Natural killer cell treated with Interleukin-12 subunit alpha and Interleukin-12 subunit beta and Interleukin-15 and Interleukin-18, amount 100 ng/mL, for 72 hours (primary cell): ENCODE data around the gene PKN2. TPM values are rescaled to one million over a fixed set of nuclear protein-coding genes. Genes with fewer than 3 reads are reported as not detected.
A peak's percentile ranks its signal among the peaks of the same experiment; 100 is the strongest.

ENCODE experiments used
- ATAC-seq, 2 donors: fragments of 150-1000 bp; cut with Tn5 transposase in 1 of 2; sonication (Bioruptor Pico), chemical (Tn5 transposase) in 1 of 2; 2 replicates each; pipeline ENCODE4 v1.10.0; 2021
- DNase-seq: peaks from one replicate; pipeline ENCODE4 v3.0.0; 2022; ENCODE audit warnings: low spot score
- H3K27ac Mint-ChIP-seq, 2 donors: 1 replicate in 1 of 2; 2 replicates in 1 of 2; pipeline ENCODE4 v1.8.0; 2022; ENCODE audit warnings: mixed read lengths in 2 of 2, mild to moderate bottlenecking in 1 of 2, moderate library complexity in 1 of 2
- H3K27me3 Mint-ChIP-seq, 2 donors: 1 replicate in 1 of 2; 2 replicates in 1 of 2; pipeline ENCODE4 v1.8.0; 2022; ENCODE audit warnings: mixed read lengths in 2 of 2
- H3K36me3 Mint-ChIP-seq: one replicate; pipeline ENCODE4 v1.8.0; 2022; ENCODE audit warnings: mixed read lengths
- H3K4me1 Mint-ChIP-seq, 2 donors: 1 replicate in 1 of 2; 2 replicates in 1 of 2; pipeline ENCODE4 v1.8.0; 2022; ENCODE audit warnings: low read depth in 2 of 2, mixed read lengths in 2 of 2, mild to moderate bottlenecking in 1 of 2
- H3K4me3 Mint-ChIP-seq: one replicate; pipeline ENCODE4 v1.8.0; 2022; ENCODE audit warnings: mixed read lengths
- H3K9me3 Mint-ChIP-seq: 2 replicates; pipeline ENCODE4 v1.8.0; 2022; ENCODE audit warnings: mixed read lengths
- total RNA-seq, 2 donors: library from RNA; stranded (reverse); gene quantifications; one replicate each; pipeline ENCODE4 v1.2.3, GENCODE V29; 2022

The PKN2 gene
- total RNA-seq, 2 donors from 2014 or later: 29.2 to 43.7 TPM

DNA sequence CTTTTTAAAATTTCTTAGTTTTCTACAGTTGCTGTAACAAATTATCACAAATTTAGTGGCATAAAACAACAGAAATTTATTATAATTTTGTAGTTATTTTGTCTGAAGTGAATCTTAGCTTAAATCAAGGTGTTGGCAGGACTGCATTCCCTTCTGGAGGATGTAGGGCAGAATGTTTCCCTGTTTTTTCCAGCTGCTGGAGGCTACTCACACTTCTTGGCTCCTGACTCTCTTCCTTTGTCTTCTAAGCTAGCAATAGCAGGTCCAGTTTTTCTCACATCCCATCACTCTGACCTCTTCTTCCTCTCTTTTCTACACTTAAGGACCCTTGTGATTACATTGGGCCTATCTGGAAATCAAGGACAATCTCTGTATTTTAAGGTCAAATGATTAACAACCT, 84.1 kb downstream of the PKN2 start:
- Mint-ChIP-seq H3K36me3 (no peaks in the 10 kb centered on the region), H3K9me3 (no peaks in the 10 kb centered on the region), H3K4me3 (no peak overlapping the region), H3K27me3 (no peaks in the 10 kb centered on the region), H3K4me1 (peaks cover 0 to 11% of the 10 kb centered on the region in 2 donors), H3K27ac (no peak overlapping the region)
- ATAC-seq (no peak), DNase-seq (no peak)

GRCh38 chr1:88768816-88769215, 84.7 kb downstream of the PKN2 start:
- Mint-ChIP-seq H3K4me3 (no peak overlapping the region), H3K27ac (no peak overlapping the region), H3K4me1 (peaks cover 5 to 16% of the 10 kb centered on the region in 2 donors), H3K27me3 (no peaks in the 10 kb centered on the region), H3K9me3 (no peaks in the 10 kb centered on the region), H3K36me3 (no peaks in the 10 kb centered on the region)
- ATAC-seq (no peak), DNase-seq (no peak)

DNA sequence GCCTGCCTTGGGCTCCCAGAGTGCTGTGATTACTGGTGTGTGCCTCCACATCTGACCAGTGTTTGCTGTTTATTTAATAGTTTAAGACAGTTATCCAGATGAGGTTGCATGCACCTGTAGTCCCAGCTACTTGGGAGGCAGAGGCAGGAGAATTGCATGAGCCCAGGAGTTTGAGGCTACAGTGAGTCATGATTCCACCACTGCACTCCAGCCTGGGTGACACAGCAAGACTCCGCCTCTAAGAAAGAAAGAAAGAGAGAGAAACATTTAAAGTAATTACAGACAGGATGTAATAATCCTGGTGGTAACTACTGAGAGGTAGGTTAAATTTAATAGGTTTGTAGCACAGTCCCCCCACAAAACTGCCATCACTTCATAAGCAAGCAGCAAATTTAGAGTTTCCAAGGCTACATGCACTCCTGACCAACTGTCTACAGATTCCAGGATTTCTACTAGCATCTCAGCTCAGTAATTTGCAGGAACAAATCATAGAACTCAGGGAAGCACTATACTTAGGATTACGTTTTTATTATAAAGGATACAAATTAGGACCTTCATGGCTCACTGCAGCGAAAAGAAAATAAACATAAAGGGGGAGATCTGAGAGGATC, 89.6 kb downstream of the PKN2 start:
- H3K9me3 Mint-ChIP-seq: no peaks in the 10 kb centered on the region
- no peak overlapping the region for H3K4me3 Mint-ChIP-seq
- peak in 1 of 2 donors; percentile 53 for ATAC-seq
- peaks cover 18% of the 10 kb centered on the region for H3K36me3 Mint-ChIP-seq
- no peaks in the 10 kb centered on the region for H3K27me3 Mint-ChIP-seq
- no peak for DNase-seq
- peak overlapping the region in 1 of 2 donors; percentile 6 for H3K27ac Mint-ChIP-seq
- H3K4me1 Mint-ChIP-seq: peaks cover 8 to 12% of the 10 kb centered on the region in 2 donors

GRCh38 chr1:88774151-88774556, 90.1 kb downstream of the PKN2 start:
- Mint-ChIP-seq H3K9me3 (no peaks in the 10 kb centered on the region), H3K27me3 (no peaks in the 10 kb centered on the region), H3K27ac (peak overlapping the region in 1 of 2 donors; percentile 6), H3K4me3 (no peak overlapping the region), H3K36me3 (peaks cover 18% of the 10 kb centered on the region), H3K4me1 (peaks cover 8 to 10% of the 10 kb centered on the region in 2 donors)
- DNase-seq (no peak), ATAC-seq (peak; percentile 50 to 62)

DNA sequence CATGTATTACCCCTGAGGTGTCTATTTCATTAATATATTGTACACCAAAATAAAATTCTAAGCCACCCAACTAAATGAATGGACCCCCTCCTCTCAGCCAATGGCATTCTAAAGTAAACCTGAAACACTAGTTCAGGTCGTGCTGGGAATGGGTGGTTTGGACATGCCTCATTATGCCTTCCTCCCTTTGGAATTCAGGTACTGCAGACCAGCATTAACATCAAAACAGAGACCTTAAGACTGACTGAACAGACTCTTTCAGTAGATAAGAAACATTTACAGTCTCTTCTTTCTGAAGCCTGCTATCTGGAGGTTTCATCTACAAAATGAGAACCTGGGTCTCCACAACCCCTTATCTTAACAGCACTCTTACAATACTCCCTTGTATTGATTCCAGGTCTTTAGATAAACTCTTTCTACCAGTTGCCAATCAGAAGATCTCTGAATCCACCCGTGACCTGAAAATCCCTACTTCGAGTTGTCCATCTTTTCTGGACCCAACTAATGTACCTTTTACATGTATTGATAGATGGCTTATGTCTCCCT, 93.6 kb downstream of the PKN2 start:
- H3K36me3 Mint-ChIP-seq: peaks cover 18% of the 10 kb centered on the region
- H3K27ac Mint-ChIP-seq: no peak overlapping the region

GRCh38 chr1:88779880-88780279, 95.8 kb downstream of the PKN2 start:
- Mint-ChIP-seq H3K4me1 (no peaks in the 10 kb centered on the region), H3K4me3 (no peak overlapping the region), H3K9me3 (no peaks in the 10 kb centered on the region), H3K36me3 (peaks cover 22% of the 10 kb centered on the region), H3K27ac (no peak overlapping the region), H3K27me3 (no peaks in the 10 kb centered on the region)
- ATAC-seq (no peak), DNase-seq (no peak)

More for the DNA sequence above, 93.6 kb downstream of the PKN2 start:
- H3K27me3 Mint-ChIP-seq: no peaks in the 10 kb centered on the region
- DNase-seq (no peak), ATAC-seq (no peak)
- H3K9me3 Mint-ChIP-seq: no peaks in the 10 kb centered on the region
- H3K4me1 Mint-ChIP-seq: peaks cover 8 to 10% of the 10 kb centered on the region in 2 donors
- H3K4me3 Mint-ChIP-seq: no peak overlapping the region

- no peaks in the 10 kb centered on the region for H3K9me3 Mint-ChIP-seq
- no peak for ATAC-seq
- no peaks in the 10 kb centered on the region for H3K27me3 Mint-ChIP-seq
- no peak overlapping the region for H3K4me3 Mint-ChIP-seq
- H3K27ac Mint-ChIP-seq: no peak overlapping the region
- no peaks in the 10 kb centered on the region for H3K4me1 Mint-ChIP-seq
- peaks cover 22% of the 10 kb centered on the region for H3K36me3 Mint-ChIP-seq
- no peak for DNase-seq
Measured at GRCh38 chr1:88780485-88780884, 96.4 kb downstream of the PKN2 start.

DNA sequence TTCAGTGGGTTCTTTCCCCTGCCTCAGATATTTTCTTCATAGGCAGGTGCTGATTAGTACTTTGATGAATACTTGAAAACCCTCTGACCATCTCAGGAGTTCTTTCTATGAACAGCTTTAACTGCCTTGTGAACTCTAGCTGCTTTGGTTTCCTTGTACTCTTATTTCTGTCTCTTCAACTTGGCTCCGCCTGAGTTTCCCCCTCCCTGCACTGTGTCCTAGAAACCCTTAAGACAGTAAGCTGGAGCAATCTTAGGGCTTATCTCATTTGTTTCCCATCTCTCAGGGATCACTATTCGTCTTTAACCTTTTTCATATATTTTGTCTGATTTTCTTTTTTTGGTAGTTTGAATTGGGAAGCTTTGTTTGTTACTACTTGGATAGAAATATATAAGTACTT, 99.1 kb downstream of the PKN2 start:
- no peak overlapping the region for H3K4me3 Mint-ChIP-seq
- no peak for ATAC-seq
- H3K9me3 Mint-ChIP-seq: no peaks in the 10 kb centered on the region
- H3K4me1 Mint-ChIP-seq: no peaks in the 10 kb centered on the region
- no peak overlapping the region for H3K27ac Mint-ChIP-seq
- H3K36me3 Mint-ChIP-seq: peaks cover 10% of the 10 kb centered on the region
- no peaks in the 10 kb centered on the region for H3K27me3 Mint-ChIP-seq
- no peak for DNase-seq

DNA sequence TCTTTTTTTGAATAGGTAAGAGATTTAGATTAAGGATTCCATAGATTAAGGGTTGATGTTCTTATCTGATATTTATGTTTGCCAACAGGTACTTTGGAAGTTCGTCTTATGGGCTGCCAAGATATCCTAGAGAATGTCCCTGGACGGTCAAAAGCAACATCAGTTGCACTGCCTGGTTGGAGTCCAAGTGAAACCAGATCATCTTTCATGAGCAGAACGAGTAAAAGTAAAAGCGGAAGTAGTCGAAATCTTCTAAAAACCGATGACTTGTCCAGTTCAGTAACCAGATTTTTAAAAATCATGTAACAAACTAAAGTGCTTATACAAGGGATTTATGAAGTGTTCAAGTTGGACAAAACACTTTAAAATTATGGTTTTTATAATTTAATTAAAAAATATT, 100.5 kb downstream of the PKN2 start:
- Mint-ChIP-seq H3K27ac (no peak overlapping the region), H3K27me3 (no peaks in the 10 kb centered on the region), H3K36me3 (peaks cover 14% of the 10 kb centered on the region), H3K4me3 (no peak overlapping the region), H3K9me3 (no peaks in the 10 kb centered on the region), H3K4me1 (no peaks in the 10 kb centered on the region)
- no peak for DNase-seq
- ATAC-seq: no peak

DNA sequence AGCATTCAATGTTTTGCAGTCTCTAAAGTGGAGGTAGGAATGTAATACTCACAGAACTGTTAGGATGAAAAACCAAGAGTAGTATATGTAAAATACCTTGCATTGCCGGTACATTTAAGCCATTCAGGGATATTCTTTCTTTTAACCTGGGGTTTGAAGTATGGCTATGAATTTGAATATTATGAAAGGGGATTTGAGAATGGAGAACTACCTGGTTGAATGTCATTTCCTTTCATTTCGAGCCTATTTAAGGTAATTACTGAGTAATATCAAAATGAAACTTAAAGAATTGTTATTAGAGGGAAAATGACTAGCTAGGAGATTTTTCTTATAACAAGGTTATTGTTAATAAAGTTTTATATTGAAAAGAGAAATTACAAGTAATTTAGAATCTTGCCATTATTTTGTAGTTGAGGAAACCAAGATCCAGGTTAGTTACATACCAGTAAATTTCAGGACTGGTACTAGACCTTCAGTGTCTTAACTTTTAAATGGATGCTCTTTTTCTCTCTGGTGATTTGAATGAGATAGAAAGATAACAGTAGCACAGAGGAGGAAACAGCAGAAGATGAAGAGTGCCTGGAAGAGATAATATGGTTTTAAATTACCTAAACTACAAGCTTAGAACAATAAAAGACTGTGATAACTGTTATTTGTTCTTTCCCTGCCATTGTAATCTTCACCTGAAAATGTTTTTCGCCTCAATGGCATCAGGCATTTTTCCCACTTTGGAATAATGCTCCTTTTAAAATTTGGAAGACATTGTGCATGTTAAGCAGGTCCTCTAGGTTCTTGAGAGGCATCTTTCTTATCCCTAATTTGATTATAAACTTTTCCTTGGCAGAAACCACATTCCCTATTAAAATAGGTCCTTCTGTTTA, 103.2 kb downstream of the PKN2 start:
- Mint-ChIP-seq H3K27me3 (no peaks in the 10 kb centered on the region), H3K36me3 (peaks cover 14% of the 10 kb centered on the region), H3K27ac (no peak overlapping the region)

DNA sequence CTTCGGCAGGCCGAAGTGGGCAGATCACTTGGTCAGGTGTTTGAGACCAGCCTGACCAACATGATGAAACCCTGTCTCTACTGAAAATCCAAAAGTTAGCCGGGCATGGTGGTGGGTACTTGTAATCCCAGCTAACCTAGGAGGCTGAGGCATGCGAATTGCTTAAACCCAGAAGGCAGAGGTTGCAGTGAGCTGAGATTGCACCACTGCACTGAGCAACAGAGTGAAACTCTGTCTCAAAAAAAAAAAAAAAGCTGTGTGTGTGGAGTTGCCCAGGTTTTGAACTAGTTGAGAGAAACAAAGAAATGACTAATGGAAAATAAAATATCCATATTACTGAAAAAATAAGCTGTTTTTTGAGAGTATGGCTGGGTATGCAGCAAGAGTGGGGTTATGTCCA, 107.1 kb downstream of the PKN2 start:
- H3K27me3 Mint-ChIP-seq: no peaks in the 10 kb centered on the region
- no peak for ATAC-seq
- H3K9me3 Mint-ChIP-seq: no peaks in the 10 kb centered on the region
- peaks cover 11% of the 10 kb centered on the region for H3K36me3 Mint-ChIP-seq
- H3K4me3 Mint-ChIP-seq: no peak overlapping the region
- DNase-seq: no peak
- H3K27ac Mint-ChIP-seq: no peak overlapping the region
- peaks cover 0 to 5% of the 10 kb centered on the region in 2 donors for H3K4me1 Mint-ChIP-seq

More for the DNA sequence above, 103.2 kb downstream of the PKN2 start:
- DNase-seq (no peak), ATAC-seq (no peak)
- H3K9me3 Mint-ChIP-seq: no peaks in the 10 kb centered on the region
- no peak overlapping the region for H3K4me3 Mint-ChIP-seq
- no peaks in the 10 kb centered on the region for H3K4me1 Mint-ChIP-seq

DNA sequence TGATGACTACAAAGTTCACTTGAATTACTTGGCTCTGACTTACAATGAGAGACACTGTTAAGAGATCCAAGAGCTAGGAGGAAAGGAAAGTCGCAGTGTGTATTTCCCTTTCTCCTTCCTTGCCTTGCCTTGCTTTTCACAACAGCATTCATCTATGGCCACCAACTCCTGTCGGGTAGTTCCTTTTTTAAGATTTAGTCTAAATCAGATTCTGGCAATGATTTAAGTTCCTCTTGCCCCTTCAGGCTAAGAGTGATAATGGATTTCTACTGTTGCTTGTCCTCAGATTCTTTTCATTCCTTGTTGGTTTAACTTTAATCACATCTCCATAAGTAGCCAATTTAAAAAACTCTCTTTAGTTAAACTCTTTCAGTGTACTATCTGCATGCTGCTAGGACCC, 115.4 kb downstream of the PKN2 start:
- peaks cover 14% of the 10 kb centered on the region for H3K36me3 Mint-ChIP-seq

GRCh38 chr1:88800382-88801051, 116.4 kb downstream of the PKN2 start:
- Mint-ChIP-seq H3K27me3 (no peaks in the 10 kb centered on the region), H3K9me3 (no peaks in the 10 kb centered on the region), H3K4me1 (peaks cover 0 to 5% of the 10 kb centered on the region in 2 donors), H3K27ac (no peak overlapping the region), H3K36me3 (peaks cover 8% of the 10 kb centered on the region), H3K4me3 (no peak overlapping the region)
- ATAC-seq: peak; percentile 48 to 76
- peak; percentile 74 for DNase-seq

More for the DNA sequence above, 115.4 kb downstream of the PKN2 start:
- Mint-ChIP-seq H3K27ac (no peak overlapping the region), H3K4me3 (no peak overlapping the region), H3K27me3 (no peaks in the 10 kb centered on the region), H3K9me3 (no peaks in the 10 kb centered on the region), H3K4me1 (peaks cover 5% of the 10 kb centered on the region in 2 donors)
- ATAC-seq (no peak), DNase-seq (no peak)
